Left ventricle myocardium inferior (tissue), 1 donor: ENCODE measurements around the gene KCP. TPM values are rescaled to one million over a fixed set of nuclear protein-coding genes. Genes with fewer than 3 reads are reported as not detected.
A peak's percentile ranks its signal among the peaks of the same experiment; 100 is the strongest.

Experiments
- DNase-seq: peaks from one replicate; pipeline ENCODE4 v3.0.0-alpha.2; 2020
- H3K27ac ChIP-seq: fragments of 200-600 bp; replicated peaks from 2 replicates; pipeline ENCODE4 v1.8.0; 2021
- H3K27me3 ChIP-seq: fragments of 200-600 bp; 2 replicates; pipeline ENCODE4 v1.8.0; 2021; ENCODE audit warnings: low read depth
- H3K36me3 ChIP-seq: fragments of 200-600 bp; 2 replicates; pipeline ENCODE4 v1.8.0; 2021
- H3K4me1 ChIP-seq: fragments of 200-600 bp; 2 replicates; pipeline ENCODE4 v1.8.0; 2021
- H3K4me3 ChIP-seq: fragments of 200-600 bp; 2 replicates; pipeline ENCODE4 v1.8.0; 2021; ENCODE audit warnings: mild to moderate bottlenecking, moderate library complexity
- H3K9me3 ChIP-seq: fragments of 200-600 bp; replicated peaks from 2 replicates; pipeline ENCODE4 v1.8.0; 2021
- intact Hi-C: fragments of 100-400 bp; cut with micrococcal nuclease; formaldehyde crosslinking; loops from one replicate; pipeline ENCODE4 v1.11.0; 2022
- total RNA-seq: library from RNA; stranded (reverse); fragmentation: NEBNext Ultra II Directional; extraction: Animal tissue kit (Norgen Biotek cat#: 25700); gene quantifications from one replicate; pipeline ENCODE4 v1.2.1, GENCODE V29; 2021
- TF ChIP-seq, protein P1 (sequence below): fragments of 200-600 bp; IDR thresholded peaks from 2 replicates; pipeline ENCODE4 v1.8.0; 2021; ENCODE audit warnings: antibody characterized with exemption, mild to moderate bottlenecking, borderline replicate concordance
- donor health status: DM: no; HTN: yes; CAD: no; lungs with severe emphysema.

The KCP gene
- total RNA-seq, 1 donor from 2014 or later, result 0.19 TPM

DNA sequence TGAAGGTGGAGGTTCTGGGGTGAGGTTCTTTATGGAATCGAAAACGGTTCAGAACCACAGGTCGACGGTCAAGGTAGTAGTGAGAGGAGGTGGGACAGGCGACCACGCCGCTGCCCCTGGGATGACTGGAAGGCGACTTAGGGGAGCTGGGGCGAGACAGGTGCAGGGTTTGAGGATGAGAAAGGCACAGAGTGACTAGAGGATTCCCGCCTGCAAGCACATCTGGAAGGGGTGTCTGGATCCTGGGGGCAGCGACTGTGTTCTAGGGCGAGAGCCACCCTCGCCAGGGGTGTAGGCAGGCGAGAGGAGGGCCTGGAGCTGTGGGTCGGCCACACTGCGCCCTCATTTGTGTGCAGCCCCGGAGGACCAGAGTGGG, 26.8 kb upstream of the KCP start:
- Histone ChIP-seq H3K4me1 (peaks cover 18% of the 10 kb centered on the region), H3K27ac (peak overlapping the region; percentile 60), H3K9me3 (no peaks in the 10 kb centered on the region), H3K36me3 (no peaks in the 10 kb centered on the region), H3K27me3 (peaks cover 99% of the 10 kb centered on the region), H3K4me3 (peak overlapping the region; percentile 67)
- intact Hi-C loops, result no loop called here
- TF ChIP-seq, protein P1, sequence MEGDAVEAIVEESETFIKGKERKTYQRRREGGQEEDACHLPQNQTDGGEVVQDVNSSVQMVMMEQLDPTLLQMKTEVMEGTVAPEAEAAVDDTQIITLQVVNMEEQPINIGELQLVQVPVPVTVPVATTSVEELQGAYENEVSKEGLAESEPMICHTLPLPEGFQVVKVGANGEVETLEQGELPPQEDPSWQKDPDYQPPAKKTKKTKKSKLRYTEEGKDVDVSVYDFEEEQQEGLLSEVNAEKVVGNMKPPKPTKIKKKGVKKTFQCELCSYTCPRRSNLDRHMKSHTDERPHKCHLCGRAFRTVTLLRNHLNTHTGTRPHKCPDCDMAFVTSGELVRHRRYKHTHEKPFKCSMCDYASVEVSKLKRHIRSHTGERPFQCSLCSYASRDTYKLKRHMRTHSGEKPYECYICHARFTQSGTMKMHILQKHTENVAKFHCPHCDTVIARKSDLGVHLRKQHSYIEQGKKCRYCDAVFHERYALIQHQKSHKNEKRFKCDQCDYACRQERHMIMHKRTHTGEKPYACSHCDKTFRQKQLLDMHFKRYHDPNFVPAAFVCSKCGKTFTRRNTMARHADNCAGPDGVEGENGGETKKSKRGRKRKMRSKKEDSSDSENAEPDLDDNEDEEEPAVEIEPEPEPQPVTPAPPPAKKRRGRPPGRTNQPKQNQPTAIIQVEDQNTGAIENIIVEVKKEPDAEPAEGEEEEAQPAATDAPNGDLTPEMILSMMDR, result no peak
- DNase-seq, result no peak

DNA sequence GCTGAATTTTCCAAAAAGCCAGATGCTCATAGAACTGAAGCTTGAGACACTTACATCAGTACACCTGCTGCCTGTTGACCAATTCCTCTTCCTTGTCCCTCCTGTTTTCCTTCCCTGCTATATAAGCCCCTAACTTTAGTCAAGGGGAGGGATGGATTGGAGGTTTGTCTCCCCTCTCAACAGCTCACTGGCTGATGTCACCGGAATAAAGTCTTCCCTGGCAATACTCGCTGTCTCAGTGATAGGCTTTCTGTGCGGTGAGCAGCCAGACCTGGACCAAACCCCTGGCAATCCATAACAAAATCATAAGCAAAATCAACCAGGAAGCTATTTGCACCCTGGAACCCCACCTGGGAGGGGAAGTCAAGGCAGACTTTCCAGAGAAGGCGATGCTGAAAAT, 26.3 kb upstream of the KCP start:
- Histone ChIP-seq H3K9me3 (no peaks in the 10 kb centered on the region), H3K4me3 (no peak overlapping the region), H3K27ac (no peak overlapping the region), H3K4me1 (peaks cover 18% of the 10 kb centered on the region), H3K27me3 (peaks cover 99% of the 10 kb centered on the region), H3K36me3 (no peaks in the 10 kb centered on the region)
- no peak for DNase-seq
- TF ChIP-seq, protein P1, result no peak
- intact Hi-C loops, result no loop called here

DNA sequence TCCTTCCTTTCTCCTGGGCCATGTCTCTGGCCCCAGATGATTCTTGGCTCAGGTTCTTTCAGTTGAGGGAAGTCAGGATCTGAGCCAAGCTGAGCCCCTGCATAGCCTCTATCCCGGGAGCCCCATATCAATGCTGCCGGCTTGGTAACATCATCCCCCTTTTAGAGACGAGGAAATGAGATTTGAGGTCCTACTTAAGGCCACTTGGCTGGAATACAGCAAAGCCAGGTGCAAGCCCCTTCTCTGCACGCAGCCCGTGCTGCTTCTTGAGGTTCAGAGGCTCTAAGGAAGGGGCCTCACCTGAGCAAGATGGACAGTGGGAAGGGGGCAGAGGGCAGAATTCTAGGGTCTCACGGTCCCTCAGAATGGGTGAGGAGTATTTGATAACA, 24.8 kb upstream of the KCP start:
- Histone ChIP-seq H3K36me3 (no peaks in the 10 kb centered on the region), H3K27me3 (peaks cover 98% of the 10 kb centered on the region), H3K4me1 (peaks cover 18% of the 10 kb centered on the region), H3K4me3 (no peak overlapping the region), H3K9me3 (no peaks in the 10 kb centered on the region), H3K27ac (peak overlapping the region; percentile 14)
- no peak for DNase-seq
- TF ChIP-seq, protein P1, result no peak
- intact Hi-C loops, result no loop called here

DNA sequence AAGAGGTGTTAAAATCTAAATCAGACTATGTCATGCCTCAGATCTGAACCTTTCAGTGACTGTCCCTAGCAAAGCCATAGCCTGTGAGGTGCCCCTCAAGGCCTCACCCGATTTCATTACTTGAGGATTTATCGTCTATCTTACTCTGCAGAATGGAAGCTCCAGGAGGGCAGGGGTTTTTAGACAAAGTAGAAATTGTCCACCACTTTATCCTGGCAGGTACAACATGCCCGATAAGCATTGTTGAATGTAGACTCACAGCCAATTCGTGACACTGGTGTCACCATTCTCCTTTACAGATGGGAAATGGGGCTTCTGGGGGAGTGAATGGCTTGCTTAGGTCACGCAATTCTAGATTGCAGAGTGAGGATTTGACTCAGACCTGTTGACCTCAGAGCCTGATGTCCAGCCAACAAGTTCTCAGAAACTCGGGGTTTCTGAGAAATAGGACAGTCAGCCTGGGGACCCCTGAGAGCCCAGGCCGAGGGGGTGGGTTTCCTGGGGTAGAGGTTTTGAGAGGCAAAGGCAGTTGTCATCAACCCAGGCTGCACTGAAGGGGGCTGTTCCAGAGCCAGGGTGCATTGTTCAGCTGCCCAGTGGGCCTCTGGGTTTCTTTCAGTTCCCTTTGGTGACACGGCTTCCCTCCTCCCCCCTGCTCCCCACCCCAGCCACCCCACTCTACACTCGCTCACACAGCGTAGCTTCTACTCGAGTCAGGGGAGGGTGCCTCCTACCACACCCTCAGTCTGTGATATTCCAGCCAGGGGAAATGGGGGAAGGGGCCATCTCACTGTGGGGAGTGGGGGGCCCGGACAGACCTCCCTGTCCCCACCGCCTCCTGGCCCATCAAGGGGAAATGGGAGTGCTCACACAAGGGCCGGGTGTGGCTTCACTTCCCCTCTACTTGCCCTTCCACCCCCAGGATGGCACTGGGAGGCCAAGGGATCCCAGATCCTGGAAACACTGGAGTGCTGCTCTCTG, 24.1 kb upstream of the KCP start:
- DNase-seq, result no peak
- peak overlapping the region; percentile 14 for H3K27ac ChIP-seq
- intact Hi-C loops, result no loop called here
- no peaks in the 10 kb centered on the region for H3K36me3 ChIP-seq
- H3K4me3 ChIP-seq, result no peak overlapping the region
- TF ChIP-seq, protein P1, result no peak
- H3K27me3 ChIP-seq, result peaks cover 94% of the 10 kb centered on the region
- H3K4me1 ChIP-seq, result peaks cover 18% of the 10 kb centered on the region
- H3K9me3 ChIP-seq, result no peaks in the 10 kb centered on the region

DNA sequence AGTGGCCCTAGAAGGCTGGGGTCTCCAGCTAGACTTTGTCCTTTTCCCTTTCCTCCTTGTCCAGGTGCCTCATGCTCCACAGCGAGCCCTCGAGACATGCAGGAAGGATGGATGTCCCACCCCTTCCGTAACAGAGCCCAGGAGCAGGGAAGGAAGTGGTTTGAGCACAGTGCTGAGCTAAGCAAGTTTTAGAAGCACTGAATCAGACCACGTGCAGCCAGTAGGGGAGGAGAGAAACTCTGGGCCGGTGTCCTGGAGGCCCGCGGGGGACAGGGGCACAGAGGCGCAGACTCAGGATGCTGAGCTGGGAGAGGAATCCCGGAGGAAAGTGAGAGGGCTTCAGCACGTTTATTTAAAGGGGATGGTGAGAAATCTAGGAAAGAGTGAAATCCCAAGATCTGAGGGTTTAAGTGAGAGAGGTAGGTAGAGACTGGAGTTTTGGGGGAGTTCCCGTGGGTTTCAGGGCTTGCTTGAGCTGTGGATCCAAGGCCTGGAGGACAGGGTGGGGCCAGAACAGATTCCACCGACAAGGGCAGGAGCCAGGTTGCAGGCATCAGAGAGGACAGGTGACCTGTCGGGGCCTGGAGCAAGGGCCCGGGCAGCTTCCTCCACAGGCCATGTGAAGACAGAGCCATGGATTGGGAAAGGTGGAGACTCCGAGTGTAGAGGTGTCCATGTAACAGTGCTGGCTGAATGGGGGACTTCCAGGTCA, 22.8 kb upstream of the KCP start:
- no peaks in the 10 kb centered on the region for H3K9me3 ChIP-seq
- peaks cover 94% of the 10 kb centered on the region for H3K27me3 ChIP-seq
- no peak for DNase-seq
- TF ChIP-seq, protein P1, result no peak
- no peak overlapping the region for H3K4me3 ChIP-seq
- no peaks in the 10 kb centered on the region for H3K36me3 ChIP-seq
- peak overlapping the region; percentile 14 for H3K27ac ChIP-seq
- H3K4me1 ChIP-seq, result peaks cover 10% of the 10 kb centered on the region
- intact Hi-C loops, result no loop called here
